ENCODE measurements around the gene ERFE. TPM values are rescaled to one million over a fixed set of nuclear protein-coding genes. Genes with fewer than 3 reads are reported as not detected.

ERFE gene
- total RNA-seq, 1 experiment from 2014 or later, result 18.1 TPM

DNA sequence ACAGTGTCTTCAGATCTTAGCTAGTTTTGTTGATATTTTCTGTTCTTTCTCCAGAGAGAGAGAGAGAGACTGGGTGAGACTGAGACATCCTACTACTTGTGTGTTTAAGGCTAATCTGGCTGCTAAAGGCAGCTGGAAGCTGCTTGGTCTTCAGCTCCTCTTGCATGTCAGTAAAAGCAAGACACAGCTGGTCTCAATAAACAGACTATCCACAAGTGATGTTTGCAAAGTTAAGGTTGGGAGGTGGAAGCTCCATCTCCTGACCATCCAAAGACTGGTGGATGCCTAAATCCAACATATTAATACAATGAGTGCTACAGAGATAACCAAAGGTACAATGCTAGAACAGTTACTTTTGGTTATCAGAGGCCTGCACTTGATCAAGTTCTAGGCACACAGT lies 17.8 kb downstream of the ERFE start:
- Mint-ChIP-seq H3K4me3 (ENCODE audit: unreplicated experiment) (no peak overlapping the region), H3K27me3 (ENCODE audit: insufficient read depth, unreplicated experiment) (no peaks in the 10 kb centered on the region), H3K27ac (ENCODE audit: low read depth, unreplicated experiment) (no peak overlapping the region), H3K4me1 (ENCODE audit: insufficient read depth, unreplicated experiment) (peaks cover 5% of the 10 kb centered on the region), H3K36me3 (ENCODE audit: insufficient read depth, unreplicated experiment) (peaks cover 98% of the 10 kb centered on the region), H3K9me3 (ENCODE audit: unreplicated experiment) (no peaks in the 10 kb centered on the region)
- POLR2A ChIA-PET, result interaction anchor here (0.8 to 2.8 kb wide), 2 partner anchors 18 to 26 kb away, joined by 3 to 18 read pairs; partner anchors contain the start of gene ILKAP
- DNase-seq (ENCODE audit: unreplicated experiment), result no peak
- BruUV-seq (replicated peaks), result no TSS peak
- intact Hi-C loops (cut with micrococcal nuclease), result no loop called here
- CTCF ChIA-PET, result interaction anchor here (0.6 kb wide), 2 partner anchors 15 to 31 kb away, joined by 3 read pairs; no protein-coding TSS in a partner anchor
- TF ChIP-seq, protein P1, sequence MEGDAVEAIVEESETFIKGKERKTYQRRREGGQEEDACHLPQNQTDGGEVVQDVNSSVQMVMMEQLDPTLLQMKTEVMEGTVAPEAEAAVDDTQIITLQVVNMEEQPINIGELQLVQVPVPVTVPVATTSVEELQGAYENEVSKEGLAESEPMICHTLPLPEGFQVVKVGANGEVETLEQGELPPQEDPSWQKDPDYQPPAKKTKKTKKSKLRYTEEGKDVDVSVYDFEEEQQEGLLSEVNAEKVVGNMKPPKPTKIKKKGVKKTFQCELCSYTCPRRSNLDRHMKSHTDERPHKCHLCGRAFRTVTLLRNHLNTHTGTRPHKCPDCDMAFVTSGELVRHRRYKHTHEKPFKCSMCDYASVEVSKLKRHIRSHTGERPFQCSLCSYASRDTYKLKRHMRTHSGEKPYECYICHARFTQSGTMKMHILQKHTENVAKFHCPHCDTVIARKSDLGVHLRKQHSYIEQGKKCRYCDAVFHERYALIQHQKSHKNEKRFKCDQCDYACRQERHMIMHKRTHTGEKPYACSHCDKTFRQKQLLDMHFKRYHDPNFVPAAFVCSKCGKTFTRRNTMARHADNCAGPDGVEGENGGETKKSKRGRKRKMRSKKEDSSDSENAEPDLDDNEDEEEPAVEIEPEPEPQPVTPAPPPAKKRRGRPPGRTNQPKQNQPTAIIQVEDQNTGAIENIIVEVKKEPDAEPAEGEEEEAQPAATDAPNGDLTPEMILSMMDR (IDR thresholded peaks at IDR 0.05; ENCODE audit: unreplicated experiment), result no peak

DNA sequence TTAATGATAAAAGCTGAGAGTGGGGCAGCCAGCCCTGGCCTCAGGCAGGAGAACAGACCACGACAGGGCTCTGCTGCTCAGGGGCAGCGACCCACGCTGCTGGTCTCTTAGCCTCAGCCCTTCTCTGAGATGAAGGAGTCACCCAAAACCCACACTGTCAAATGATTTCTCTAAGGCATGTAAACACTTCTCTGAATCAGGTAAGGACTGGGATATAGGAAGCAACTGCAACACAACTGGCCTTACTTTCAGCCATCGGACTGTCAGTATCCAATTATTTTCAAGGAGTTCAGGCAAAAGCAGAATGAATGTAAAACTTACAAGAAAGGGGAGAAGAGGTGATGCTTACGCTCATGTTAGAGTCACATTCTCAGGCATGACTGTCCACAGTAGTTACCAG lies 21.8 kb downstream of the ERFE start:
- TF ChIP-seq, protein P1 (IDR thresholded peaks at IDR 0.05; ENCODE audit: unreplicated experiment), result no peak
- Mint-ChIP-seq H3K9me3 (ENCODE audit: unreplicated experiment) (no peaks in the 10 kb centered on the region), H3K4me3 (ENCODE audit: unreplicated experiment) (no peak overlapping the region), H3K4me1 (ENCODE audit: insufficient read depth, unreplicated experiment) (no peaks in the 10 kb centered on the region), H3K27ac (ENCODE audit: low read depth, unreplicated experiment) (no peak overlapping the region), H3K27me3 (ENCODE audit: insufficient read depth, unreplicated experiment) (no peaks in the 10 kb centered on the region), H3K36me3 (ENCODE audit: insufficient read depth, unreplicated experiment) (peaks cover 99% of the 10 kb centered on the region)
- intact Hi-C loops (cut with micrococcal nuclease), result no loop called here
- BruUV-seq (replicated peaks), result no TSS peak
- no peak for DNase-seq (ENCODE audit: unreplicated experiment)
- ChIA-PET CTCF (interaction anchor here (0.6 kb wide), 1 partner anchor 280 kb away, joined by 3 read pairs; no protein-coding TSS in a partner anchor), POLR2A (interaction anchor here (0.7 kb wide), 1 partner anchor 590 kb away, joined by 3 read pairs; no protein-coding TSS in a partner anchor)

DNA sequence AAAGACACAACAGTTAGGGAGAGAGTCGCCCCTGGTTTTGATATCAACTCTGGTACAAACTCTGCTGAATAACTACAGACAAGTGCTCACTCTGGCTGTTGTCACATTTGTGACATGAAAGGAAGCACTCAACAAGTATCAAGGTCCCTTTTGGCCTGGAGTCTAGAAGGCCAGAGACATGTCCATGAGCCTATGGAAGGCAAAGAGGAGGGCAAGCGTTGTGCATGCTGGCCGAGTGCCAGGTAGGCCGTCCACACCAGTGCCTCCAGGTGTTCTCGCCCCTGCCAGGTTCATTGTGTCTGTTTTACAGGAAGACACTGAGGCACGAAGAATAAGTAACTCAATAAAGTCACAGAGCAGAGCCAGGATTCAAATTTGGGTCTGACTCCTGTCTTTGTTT lies 23.6 kb downstream of the ERFE start:
- BruUV-seq (replicated peaks), result no TSS peak
- POLR2A ChIA-PET, result no interaction called here
- intact Hi-C loops (cut with micrococcal nuclease), result no loop called here
- Mint-ChIP-seq H3K36me3 (ENCODE audit: insufficient read depth, unreplicated experiment) (peaks cover 99% of the 10 kb centered on the region), H3K9me3 (ENCODE audit: unreplicated experiment) (no peaks in the 10 kb centered on the region), H3K27ac (ENCODE audit: low read depth, unreplicated experiment) (no peak overlapping the region), H3K27me3 (ENCODE audit: insufficient read depth, unreplicated experiment) (no peaks in the 10 kb centered on the region), H3K4me3 (ENCODE audit: unreplicated experiment) (no peak overlapping the region), H3K4me1 (ENCODE audit: insufficient read depth, unreplicated experiment) (no peaks in the 10 kb centered on the region)
- TF ChIP-seq, protein P1 (IDR thresholded peaks at IDR 0.05; ENCODE audit: unreplicated experiment), result no peak
- no peak for DNase-seq (ENCODE audit: unreplicated experiment)
- CTCF ChIA-PET, result no interaction called here

DNA sequence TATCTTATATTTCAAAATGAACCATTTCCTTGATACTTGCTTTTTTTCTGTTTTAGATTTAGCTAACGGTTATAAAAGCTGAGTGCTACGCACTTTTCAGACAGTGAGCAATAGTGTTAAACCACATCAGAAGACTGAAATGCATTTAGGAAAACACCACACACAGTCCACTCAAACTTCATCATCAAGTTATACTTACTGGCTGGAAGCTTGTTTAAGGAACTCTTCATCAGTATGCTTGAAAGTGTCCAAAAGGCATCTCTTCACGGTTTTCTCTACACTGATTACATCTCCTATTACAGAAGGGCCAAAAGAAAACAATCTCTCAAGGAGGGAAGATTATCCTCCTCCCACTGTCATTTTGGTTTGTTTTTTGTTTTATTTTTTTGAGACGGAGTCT lies 25.1 kb downstream of the ERFE start:
- no TSS peak for BruUV-seq (replicated peaks)
- Mint-ChIP-seq H3K4me3 (ENCODE audit: unreplicated experiment) (no peak overlapping the region), H3K27ac (ENCODE audit: low read depth, unreplicated experiment) (no peak overlapping the region), H3K36me3 (ENCODE audit: insufficient read depth, unreplicated experiment) (peaks cover 99% of the 10 kb centered on the region), H3K9me3 (ENCODE audit: unreplicated experiment) (no peaks in the 10 kb centered on the region), H3K4me1 (ENCODE audit: insufficient read depth, unreplicated experiment) (no peaks in the 10 kb centered on the region), H3K27me3 (ENCODE audit: insufficient read depth, unreplicated experiment) (no peaks in the 10 kb centered on the region)
- DNase-seq (ENCODE audit: unreplicated experiment), result no peak
- ChIA-PET POLR2A (no interaction called here), CTCF (interaction anchor here (0.7 kb wide), 1 partner anchor 116 kb away, joined by 3 read pairs; no protein-coding TSS in a partner anchor)
- intact Hi-C loops (cut with micrococcal nuclease), result no loop called here
- TF ChIP-seq, protein P1 (IDR thresholded peaks at IDR 0.05; ENCODE audit: unreplicated experiment), result no peak
